VCaP (cell line): ENCODE measurements around the gene WASF3.

Source experiments
- H3K27ac ChIP-seq: fragments of 450-650 bp; 2 replicates; pipeline ENCODE4 v1.5.1; 2017
- TF ChIP-seq, protein P1 (sequence below): fragments of 450-650 bp; conservative IDR thresholded peaks from 2 replicates; pipeline ENCODE4 v1.5.1; 2017; ENCODE audit warnings: mild to moderate bottlenecking, moderate library complexity

The WASF3 gene

GRCh38 chr13:26668357-26669146, 111.1 kb downstream of the WASF3 start:
- TF ChIP-seq, protein P1, sequence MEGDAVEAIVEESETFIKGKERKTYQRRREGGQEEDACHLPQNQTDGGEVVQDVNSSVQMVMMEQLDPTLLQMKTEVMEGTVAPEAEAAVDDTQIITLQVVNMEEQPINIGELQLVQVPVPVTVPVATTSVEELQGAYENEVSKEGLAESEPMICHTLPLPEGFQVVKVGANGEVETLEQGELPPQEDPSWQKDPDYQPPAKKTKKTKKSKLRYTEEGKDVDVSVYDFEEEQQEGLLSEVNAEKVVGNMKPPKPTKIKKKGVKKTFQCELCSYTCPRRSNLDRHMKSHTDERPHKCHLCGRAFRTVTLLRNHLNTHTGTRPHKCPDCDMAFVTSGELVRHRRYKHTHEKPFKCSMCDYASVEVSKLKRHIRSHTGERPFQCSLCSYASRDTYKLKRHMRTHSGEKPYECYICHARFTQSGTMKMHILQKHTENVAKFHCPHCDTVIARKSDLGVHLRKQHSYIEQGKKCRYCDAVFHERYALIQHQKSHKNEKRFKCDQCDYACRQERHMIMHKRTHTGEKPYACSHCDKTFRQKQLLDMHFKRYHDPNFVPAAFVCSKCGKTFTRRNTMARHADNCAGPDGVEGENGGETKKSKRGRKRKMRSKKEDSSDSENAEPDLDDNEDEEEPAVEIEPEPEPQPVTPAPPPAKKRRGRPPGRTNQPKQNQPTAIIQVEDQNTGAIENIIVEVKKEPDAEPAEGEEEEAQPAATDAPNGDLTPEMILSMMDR, result no peak
- peak overlapping the region; percentile 100 for H3K27ac ChIP-seq

DNA sequence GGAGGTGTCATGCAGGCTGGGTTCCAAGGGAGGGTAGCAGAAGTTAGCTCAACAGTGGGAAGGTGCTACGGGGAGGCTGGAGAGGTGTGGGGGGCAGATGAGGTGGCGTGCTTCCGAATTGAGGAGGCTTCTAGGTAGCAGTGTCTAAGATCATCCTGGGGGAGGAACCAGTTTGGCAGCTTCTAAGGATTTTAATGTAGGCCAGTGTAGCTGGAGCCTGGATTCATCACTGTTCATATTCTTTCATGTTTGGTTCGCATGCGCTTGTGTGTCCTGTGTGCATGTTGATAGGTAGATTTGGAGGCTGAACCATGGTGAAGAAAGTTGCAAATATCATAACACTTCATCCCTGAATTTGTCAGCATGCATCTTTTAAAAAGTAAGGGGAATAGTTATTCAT, 116.4 kb downstream of the WASF3 start:
- TF ChIP-seq, protein P1, result no peak
- H3K27ac ChIP-seq, result peak overlapping the region; percentile 74

DNA sequence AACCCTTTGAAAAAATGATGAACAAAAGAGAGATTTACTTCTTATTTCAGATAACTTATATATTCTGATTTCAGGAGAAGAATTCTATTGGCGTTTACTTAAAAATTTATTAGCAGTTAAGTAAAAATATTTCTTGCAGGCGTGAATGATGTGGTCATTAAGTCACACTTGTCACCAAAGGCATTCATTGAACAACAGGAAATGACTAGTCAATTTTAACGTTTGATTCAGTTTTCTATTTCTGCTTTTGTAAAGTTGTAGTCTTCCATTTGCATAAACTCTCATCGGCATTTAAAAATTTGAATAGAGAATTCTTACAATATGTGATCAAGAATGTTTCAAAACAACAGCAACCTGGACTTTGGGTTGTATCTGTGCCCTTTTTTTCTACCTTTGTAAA, 119.7 kb downstream of the WASF3 start:
- H3K27ac ChIP-seq, result no peak overlapping the region
- TF ChIP-seq, protein P1, result no peak

DNA sequence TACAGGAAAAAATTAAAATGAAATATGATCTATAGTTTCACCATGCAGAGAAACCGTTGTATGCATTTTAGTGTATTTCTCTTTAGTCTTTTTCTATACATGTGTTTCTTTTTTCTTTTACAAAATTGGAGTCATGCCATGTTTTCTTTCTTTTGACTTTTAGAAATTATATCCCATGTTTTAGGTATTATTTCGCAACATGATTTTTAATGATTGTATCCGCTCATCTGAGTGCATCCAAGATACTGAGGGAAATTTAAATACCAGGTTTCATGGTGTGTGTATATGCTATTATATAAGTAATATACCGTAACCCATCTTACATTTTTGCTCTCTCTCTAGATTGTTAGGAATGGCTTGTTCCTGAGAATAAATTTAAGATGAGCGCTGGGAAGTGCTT, 120.8 kb downstream of the WASF3 start:
- TF ChIP-seq, protein P1, result no peak
- H3K27ac ChIP-seq, result no peak overlapping the region

GRCh38 chr13:26678796-26679195, 121.3 kb downstream of the WASF3 start:
- no peak overlapping the region for H3K27ac ChIP-seq
- TF ChIP-seq, protein P1, result no peak

DNA sequence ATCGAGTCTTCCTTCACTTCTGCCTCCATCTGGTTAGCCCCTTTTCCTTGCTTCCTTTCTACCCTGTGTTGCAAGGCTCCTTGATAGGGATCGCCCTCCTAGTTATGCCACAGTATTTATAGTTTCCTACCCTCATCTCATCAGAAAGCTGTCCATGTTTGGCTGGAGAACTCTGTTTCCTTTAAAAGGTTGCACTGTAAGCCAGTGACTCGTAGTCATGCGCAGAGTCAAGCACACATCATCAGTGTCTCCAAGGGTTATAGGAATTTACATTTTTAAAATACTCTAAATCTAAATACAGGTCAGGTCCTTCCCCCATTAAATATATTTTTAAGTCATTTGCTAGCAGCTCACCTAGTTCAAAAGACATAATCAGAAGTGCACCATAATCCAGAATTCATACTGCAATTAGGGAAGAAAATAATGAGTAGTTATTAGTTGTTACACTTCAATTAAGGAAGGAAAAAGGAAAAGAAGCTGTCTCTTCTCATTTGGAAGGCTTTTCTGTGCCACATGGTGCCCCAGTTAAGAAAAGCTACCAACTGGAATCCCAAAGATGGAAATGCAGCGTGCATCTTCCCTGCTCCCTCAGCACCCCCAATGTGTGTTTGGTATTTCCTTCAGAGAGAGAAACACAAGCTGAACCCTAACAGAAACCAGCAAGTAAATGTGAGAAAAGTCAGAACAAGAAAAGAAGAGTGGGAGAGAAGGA, 122.1 kb downstream of the WASF3 start:
- H3K27ac ChIP-seq, result peak overlapping the region; percentile 9; the same call in 1 of the 2 replicates
- TF ChIP-seq, protein P1, result no peak

DNA sequence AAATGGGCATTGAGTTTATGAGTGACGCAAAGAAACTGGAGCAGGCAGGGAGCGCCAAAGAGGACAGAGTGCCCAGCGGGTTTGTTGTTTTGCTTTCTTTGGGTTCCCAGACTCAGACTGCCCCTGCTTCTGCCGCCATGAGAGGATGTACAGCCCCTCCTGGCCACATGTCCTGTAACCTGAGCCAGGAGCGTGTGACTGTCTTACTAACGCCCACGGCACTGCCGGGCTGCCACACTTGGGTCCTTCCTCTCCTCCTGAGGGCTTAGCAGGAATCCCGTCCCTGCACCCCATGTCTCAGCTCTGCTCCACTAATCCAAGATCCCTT, 122.6 kb downstream of the WASF3 start:
- TF ChIP-seq, protein P1, result no peak
- peak overlapping the region; percentile 9; the same call in 1 of the 2 replicates for H3K27ac ChIP-seq
